Measurements from ENCODE around the gene SHPK. TPM values are rescaled to one million over a fixed set of nuclear protein-coding genes. Genes with fewer than 3 reads are reported as not detected.

SHPK gene
- total and polyA plus RNA-seq, 9 of the 15 experiments (the other 6 are each of a cell fraction or from before 2014, with no cell fraction given) = 2.5 to 16.3 (median 11.8) TPM

DNA sequence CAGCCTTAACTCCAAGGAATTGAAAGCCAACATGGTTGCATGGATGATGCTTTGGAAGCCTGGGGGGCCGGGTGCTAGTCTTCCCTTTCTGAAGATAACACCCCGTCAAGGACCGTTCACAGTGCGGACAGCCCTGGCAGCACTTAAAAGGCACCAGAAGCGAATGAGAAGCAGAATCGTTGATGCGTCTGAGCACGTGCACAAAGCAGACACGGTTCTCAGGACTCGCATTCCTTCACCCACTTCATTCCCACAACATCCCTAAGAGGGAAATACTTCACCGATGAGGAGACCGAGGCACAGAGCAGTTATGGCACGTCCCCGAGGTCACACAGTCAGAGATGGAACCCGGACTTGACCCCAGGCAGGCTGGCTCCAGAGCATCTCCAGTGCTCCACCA, 41.1 kb downstream of the SHPK start:
- Histone ChIP-seq H3K9me3 (replicated peaks; ENCODE audit: control insufficient read depth, insufficient read depth, low read depth, low read length) (no peaks in the 10 kb centered on the region), H3K4me3 (no peak overlapping the region), H3K79me2 (ENCODE audit: control insufficient read depth, insufficient read depth, low read length) (no peaks in the 10 kb centered on the region), H3K9me1 (ENCODE audit: control insufficient read depth, insufficient read depth, low read length) (no peaks in the 10 kb centered on the region), H3K27ac (ENCODE audit: extremely low read depth, low read depth, low read length) (no peak overlapping the region), H4K20me1 (replicated peaks; ENCODE audit: control insufficient read depth, insufficient read depth, low read length) (peaks cover 5% of the 10 kb centered on the region), H3K4me2 (ENCODE audit: insufficient read depth, low read length) (no peak overlapping the region), H3K36me3 (ENCODE audit: control insufficient read depth, insufficient read depth, low read length) (no peaks in the 10 kb centered on the region), H2AFZ (ENCODE audit: low read depth, low read length) (no peak overlapping the region), H3K4me1 (replicated peaks in 1 of 2; ENCODE audit: control insufficient read depth in 2 of 2, insufficient read depth in 2 of 2, low read length in 2 of 2) (peaks cover 0 to 4% of the 10 kb centered on the region in 2 experiments; a peak in 1 of 5 replicates), H3K9ac (ENCODE audit: insufficient read depth in 1 of 2, low read depth in 2 of 2, low read length in 2 of 2) (no peak overlapping the region), H3K27me3 (ENCODE audit: control insufficient read depth in 2 of 2, insufficient read depth in 2 of 2, low read length in 2 of 2) (peaks cover 14 to 67% of the 10 kb centered on the region in 2 experiments; a peak in 3 of 5 replicates)
- no peak for FAIRE-seq
- WGBS (ENCODE audit: insufficient coverage, low coverage, missing lambda C conversion rate) = 10% methylated on average over 13 of the region's 15 CpGs
- intact Hi-C loops (cut with micrococcal nuclease) = no loop called here
- no TSS peak for BruUV-seq (replicated peaks)
- DNase-seq (ENCODE audit: extremely low read depth in 1 of 4, low spot score in 3 of 4) = no peak
- CTCF ChIA-PET (ENCODE audit: low intra/inter-chr PET ratio) = no interaction called here
- ATAC-seq = no peak
- TF ChIP-seq SNIP1 (IDR thresholded peaks at IDR 0.05; ENCODE audit: low read depth) = no peak
- no peak for TF ChIP-seq GTF2F1 (IDR thresholded peaks at IDR 0.05; ENCODE audit: low read depth, low read length)
- no peak for TF ChIP-seq PURB (CRISPR knock-in tag; IDR thresholded peaks at IDR 0.05; ENCODE audit: low read depth)
- TF ChIP-seq PHF8 (IDR thresholded peaks at IDR 0.05; ENCODE audit: borderline replicate concordance, low read length) = no peak
- TF ChIP-seq ZNF696 (CRISPR knock-in tag; conservative IDR thresholded peaks at IDR 0.05) = no peak
- TF ChIP-seq ZSCAN29 (IDR thresholded peaks at IDR 0.05) = no peak
- no peak for TF ChIP-seq ZFPM2 (CRISPR knock-in tag; IDR thresholded peaks at IDR 0.05)
- no peak for TF ChIP-seq NONO (IDR thresholded peaks at IDR 0.05; ENCODE audit: low read depth in 2 of 2, low read length in 1 of 2)
- TF ChIP-seq DDX20 (tag; IDR thresholded peaks at IDR 0.05; ENCODE audit: low read depth) = no peak
- TF ChIP-seq JUND (IDR thresholded peaks at IDR 0.05; ENCODE audit: borderline replicate concordance, low read depth, low read length) = no peak
- no peak for TF ChIP-seq JUND (tag; IDR thresholded peaks at IDR 0.05; ENCODE audit: borderline replicate concordance, low read depth, low read length)
- TF ChIP-seq TOE1 (IDR thresholded peaks at IDR 0.05; ENCODE audit: borderline replicate concordance) = no peak
- no peak for TF ChIP-seq TOE1 (CRISPR knock-in tag; IDR thresholded peaks at IDR 0.05; ENCODE audit: borderline replicate concordance, low read depth)
- no peak for TF ChIP-seq PCBP1 (IDR thresholded peaks at IDR 0.05; ENCODE audit: low read depth, low read length, poor library complexity, severe bottlenecking)
- no peak for TF ChIP-seq FOXP1 (CRISPR knock-in tag; IDR thresholded peaks at IDR 0.05)
- no peak for TF ChIP-seq ZNF408 (CRISPR knock-in tag; IDR thresholded peaks at IDR 0.05; ENCODE audit: low read depth)
- TF ChIP-seq RBBP5 (IDR thresholded peaks at IDR 0.05; ENCODE audit: borderline replicate concordance, insufficient read depth, low read length, poor library complexity, severe bottlenecking) = no peak
- TF ChIP-seq SRSF1 (IDR thresholded peaks at IDR 0.05; ENCODE audit: low read depth, low read length) = no peak
- no peak for TF ChIP-seq SOX6 (IDR thresholded peaks at IDR 0.05)
- TF ChIP-seq SUPT5H (IDR thresholded peaks at IDR 0.05) = no peak
- in situ Hi-C loops (cut with MboI) = no loop called here
- POLR2A ChIA-PET = no interaction called here

Data from K562 (cell line).